Motor neuron (in vitro differentiated cells): ENCODE measurements around the gene BCO2. TPM values are rescaled to one million over a fixed set of nuclear protein-coding genes. Genes with fewer than 3 reads are reported as not detected.

Source experiments
- total RNA-seq, 8 experiments: library from RNA; unstranded; fragments of 300-600 nt; gene quantifications; 2 replicates each; pipeline versions ENCODE4 v1.2.3 to v1.2.4, GENCODE V29; 2022

Gene BCO2
- total RNA-seq, 8 experiments from 2014 or later, result 4.0 to 66.9 (median 11.2) TPM

Other genes starting within 250 kb of the BCO2 start
- gene DIXDC1, start 238.2 kb upstream of the BCO2 start, total RNA-seq, result 10 to 100 TPM; 20.1 to 47.0 (median 38.0) TPM
- 10 to 100 TPM; 23.4 to 70.2 (median 36.8) TPM for gene DLAT, start 150.1 kb upstream of the BCO2 start, total RNA-seq
- gene PIH1D2, start 101.5 kb upstream of the BCO2 start, total RNA-seq, result 10 to 100 TPM in 1 of 8 experiments, 1 to 10 TPM in 7; 2.1 to 20.3 (median 3.2) TPM
- 10 to 100 TPM; 21.8 to 42.5 (median 37.1) TPM for gene NKAPD1, start 101.2 kb upstream of the BCO2 start, total RNA-seq
- gene TIMM8B, start 88.8 kb upstream of the BCO2 start, total RNA-seq, result 100 to 1,000 TPM in 7 of 8 experiments, 10 to 100 TPM in 1; 94.3 to 189 (median 128) TPM
- 100 to 1,000 TPM in 2 of 8 experiments, 10 to 100 TPM in 6; 30.2 to 158 (median 59.3) TPM for gene SDHD, start 88.6 kb upstream of the BCO2 start, total RNA-seq
- gene IL18, start 11.4 kb upstream of the BCO2 start, total RNA-seq, result 10 to 100 TPM in 1 of 8 experiments, 1 to 10 TPM in 4, under 1 TPM in 2, not detected in 1; 0.25 to 15.0 (median 1.7) TPM
- gene TEX12, start 8.1 kb upstream of the BCO2 start, total RNA-seq, result 1 to 10 TPM in 1 of 8 experiments, under 1 TPM in 3, not detected in 4; 0.17 to 1.1 (median 0.41) TPM
- 10 to 100 TPM; 35.8 to 82.5 (median 46.3) TPM for gene PTS, start 50.9 kb downstream of the BCO2 start, total RNA-seq
- gene PLET1, start 85.3 kb downstream of the BCO2 start, total RNA-seq, result under 1 TPM in 5 of 8 experiments, not detected in 3; 0.16 to 0.67 (median 0.28) TPM